GM19328 (cell line): Measurements from ENCODE around the gene SPAG17.

Source experiments
- ATAC-seq: cut with Tn5 transposase; IDR thresholded peaks from one replicate; pipeline ENCODE4 v1.9.1; 2021; ENCODE audit warnings: mild to moderate bottlenecking, moderate library complexity; ENCODE audit not compliant: unreplicated experiment

Gene SPAG17

DNA sequence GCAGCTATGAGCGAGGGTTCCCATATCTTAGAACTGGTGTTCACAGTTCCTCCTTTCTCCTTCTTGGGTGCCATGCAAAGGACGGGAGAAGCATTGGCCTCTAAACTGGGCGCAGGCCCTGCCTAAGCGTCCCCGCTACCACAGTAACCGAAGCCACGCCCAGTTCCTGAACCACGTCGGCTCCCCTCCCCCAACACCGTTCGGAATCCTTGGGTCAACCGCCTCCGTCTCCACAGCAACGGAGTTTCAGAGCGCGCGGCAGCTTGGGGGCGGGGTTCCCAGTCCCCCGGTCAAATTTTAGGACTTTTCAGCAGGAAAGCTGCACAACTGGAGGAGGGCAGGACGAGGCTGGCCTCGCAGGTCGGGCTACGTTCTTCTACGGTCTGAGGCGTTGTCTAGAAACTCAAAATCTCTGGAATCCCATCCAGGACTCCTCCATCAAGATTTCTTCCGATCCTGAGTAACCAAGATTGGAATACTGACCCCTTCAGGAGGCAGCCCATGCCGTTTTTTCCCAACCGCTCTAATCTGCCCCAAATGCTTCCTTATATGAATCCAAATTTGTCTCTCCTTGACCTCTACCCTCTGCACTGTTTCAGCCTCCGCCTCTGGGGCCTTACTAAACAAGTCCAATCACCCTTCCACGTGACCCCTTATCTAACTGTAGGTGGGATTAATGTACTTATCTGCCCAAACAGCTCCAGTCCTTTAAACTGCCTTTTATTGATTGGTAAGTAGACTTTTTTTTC is at the start of gene SPAG17:
Gene SPAG17 (minus strand): TSS at position 145 of the 749 bp plus-strand sequence. CDS start 71 bp downstream, at position 74.
- ATAC-seq = no peak

GRCh38 chr1:118225471-118225870 is 40.4 kb upstream of the SPAG17 start:
- no peak for ATAC-seq

GRCh38 chr1:118223426-118223825 is 38.4 kb upstream of the SPAG17 start:
- no peak for ATAC-seq

DNA sequence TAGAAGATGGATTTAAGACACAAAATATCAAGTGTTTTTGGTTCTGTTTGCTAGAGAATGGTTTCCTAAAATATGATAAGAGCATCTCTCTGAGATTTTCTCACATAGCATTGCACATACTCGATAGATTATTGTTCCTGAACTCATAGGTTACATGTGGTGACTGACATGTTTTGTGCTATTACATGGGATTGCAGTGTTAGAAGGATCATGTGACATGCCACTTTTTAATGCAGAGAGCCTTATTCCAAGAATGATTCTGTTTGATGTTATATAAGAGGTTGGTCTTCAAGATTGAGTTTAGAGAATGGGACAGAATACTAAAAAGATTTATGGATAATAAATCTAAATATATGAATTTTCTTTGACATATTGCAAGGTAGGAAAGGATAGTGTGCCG is 34.4 kb upstream of the SPAG17 start:
- ATAC-seq = no peak

- no peak for ATAC-seq
Observed at GRCh38 chr1:118217141-118217838, 32.3 kb upstream of the SPAG17 start.

GRCh38 chr1:118214866-118215265 is 29.8 kb upstream of the SPAG17 start:
- ATAC-seq = no peak

DNA sequence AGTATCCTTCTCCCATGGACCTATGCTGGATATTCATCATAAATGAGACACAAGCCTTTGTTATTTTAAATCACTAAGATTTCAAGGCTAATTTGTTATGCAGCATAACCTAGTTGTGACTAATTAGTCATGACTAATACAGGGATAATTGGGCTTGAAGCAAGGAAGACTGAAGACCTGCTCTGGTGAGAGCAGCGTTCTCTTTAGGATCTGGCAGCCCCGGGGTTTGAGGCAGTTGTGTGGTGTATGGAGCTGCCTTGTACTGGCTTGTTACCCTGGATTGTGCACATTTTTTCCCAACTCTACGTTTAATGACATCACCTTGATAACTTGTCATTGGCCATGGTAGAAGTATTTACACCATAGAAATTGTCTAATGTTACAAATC is 25.7 kb upstream of the SPAG17 start:
- ATAC-seq = no peak

GRCh38 chr1:118210051-118210722 is 25.2 kb upstream of the SPAG17 start:
- ATAC-seq = no peak

- ATAC-seq = no peak
Observed at GRCh38 chr1:118209648-118210047, 24.6 kb upstream of the SPAG17 start.

DNA sequence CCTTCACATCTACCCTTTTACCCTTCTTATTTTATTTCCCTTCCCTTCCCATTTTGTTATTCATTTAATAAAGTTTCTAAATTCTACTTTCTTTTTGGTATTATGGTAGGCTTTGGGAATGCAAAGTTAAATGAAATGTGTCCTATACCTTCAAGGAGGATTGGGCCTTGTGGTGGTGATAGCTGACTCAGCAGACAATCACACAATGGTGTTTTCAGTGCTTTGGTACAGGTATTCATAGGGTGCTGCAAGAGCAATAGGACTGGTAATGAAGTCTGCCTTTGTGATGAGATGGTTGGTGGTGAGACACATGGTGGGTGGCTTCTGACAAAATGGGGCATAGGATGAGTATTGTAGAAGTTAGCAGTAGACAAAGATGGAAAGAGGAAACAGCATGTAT is 21.9 kb upstream of the SPAG17 start:
- ATAC-seq = no peak

DNA sequence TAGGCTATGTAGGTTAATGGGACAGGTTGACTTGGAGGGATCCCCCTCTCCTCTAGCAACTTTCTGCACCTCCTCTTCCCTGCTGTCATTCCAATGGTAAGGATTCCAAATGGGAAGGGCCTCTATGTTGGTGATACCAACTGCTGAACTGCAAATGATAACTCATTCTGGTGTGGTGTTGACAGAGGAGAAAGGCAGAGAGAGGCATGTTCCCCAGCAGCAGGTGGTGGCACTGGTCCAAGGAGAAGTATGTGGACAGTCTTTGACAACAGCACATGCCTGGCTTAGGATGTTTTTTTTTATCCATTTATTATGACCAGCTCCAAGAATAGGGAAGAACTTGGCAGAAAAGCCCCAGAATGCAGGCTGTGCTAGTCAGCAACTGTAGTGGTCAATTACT is 19.6 kb upstream of the SPAG17 start:
- ATAC-seq = no peak

DNA sequence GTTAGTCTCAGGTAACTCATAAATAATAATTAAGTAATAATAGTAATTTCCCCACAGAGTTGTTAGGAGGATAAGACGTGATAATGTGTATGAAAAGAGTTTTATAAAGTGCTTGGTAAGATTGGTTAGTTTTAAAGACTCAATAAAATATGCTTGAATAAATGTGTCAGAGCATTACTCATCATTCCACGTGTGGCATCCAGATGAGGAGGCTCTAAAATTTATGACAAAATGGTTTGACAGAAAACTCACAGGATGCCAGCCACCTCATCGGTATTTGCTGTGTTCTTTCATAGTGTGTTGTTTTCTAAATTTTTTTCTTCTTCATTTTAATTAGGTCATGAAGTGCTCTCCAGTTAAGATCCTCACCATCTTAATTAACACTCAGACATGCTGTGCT is 19.1 kb upstream of the SPAG17 start:
- no peak for ATAC-seq

- no peak for ATAC-seq
Observed at GRCh38 chr1:118202076-118202608, 17.1 kb upstream of the SPAG17 start.

DNA sequence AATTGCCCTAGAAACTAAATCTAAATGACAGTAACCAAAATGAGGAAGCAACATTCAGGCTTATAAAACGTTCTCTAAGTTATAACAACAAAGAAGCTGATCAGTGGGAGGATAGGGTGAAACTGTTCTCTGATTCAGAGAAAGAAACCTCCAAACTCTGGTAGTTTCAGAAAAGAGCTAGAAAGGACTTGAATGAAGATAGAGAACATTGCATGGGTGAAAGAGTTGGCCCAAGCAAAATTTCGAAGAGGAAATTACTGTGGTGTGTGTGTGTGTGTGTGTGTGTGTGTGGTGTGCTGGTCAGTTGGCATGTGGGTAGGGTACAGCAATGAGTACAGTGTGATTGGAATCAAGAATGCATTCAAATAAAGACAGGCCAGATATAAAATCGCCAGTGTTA is 16.5 kb upstream of the SPAG17 start:
- ATAC-seq = no peak

GRCh38 chr1:118200836-118201235 is 15.8 kb upstream of the SPAG17 start:
- ATAC-seq = no peak

GRCh38 chr1:118190561-118190960 is 5.5 kb upstream of the SPAG17 start:
- ATAC-seq = no peak

- no peak for ATAC-seq
Observed at GRCh38 chr1:118189564-118189963, 4.5 kb upstream of the SPAG17 start.

DNA sequence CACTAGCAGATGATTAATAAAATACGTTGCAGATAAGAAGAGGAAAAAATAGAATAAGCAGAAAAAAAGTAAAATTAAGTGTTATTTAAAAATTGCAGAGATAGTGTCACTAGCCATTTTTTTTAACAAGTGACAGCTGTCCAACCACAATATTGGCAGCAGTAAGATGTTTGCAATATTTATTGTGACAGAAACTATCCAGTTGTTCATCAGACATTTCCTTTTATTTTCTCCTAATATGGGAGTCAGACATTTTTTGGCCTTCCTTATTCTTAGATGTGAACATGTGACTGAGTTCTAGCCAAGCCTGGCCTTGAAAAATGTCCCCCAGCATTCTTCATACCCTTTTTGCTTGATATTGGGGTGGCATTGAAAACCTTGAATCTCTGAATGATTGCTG is 3.4 kb upstream of the SPAG17 start:
- ATAC-seq = no peak

DNA sequence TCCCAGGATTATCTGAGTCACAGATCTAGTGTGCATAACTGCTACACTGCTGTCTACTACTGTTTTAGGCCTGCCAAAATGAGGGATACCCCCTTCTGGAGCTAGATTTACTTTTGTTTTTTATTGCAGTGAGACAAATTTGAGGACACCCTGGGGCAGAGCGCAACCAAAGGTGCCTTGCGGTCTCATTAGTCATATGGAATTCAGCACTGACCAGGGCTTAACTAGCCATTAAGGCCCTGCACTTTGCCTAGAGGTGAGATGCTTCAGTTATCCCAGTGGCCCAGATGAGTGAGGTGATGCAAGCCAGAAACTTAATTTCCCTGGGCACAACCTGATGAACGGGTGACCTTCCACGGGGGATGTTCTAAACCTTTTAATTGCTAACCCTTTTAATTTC is 998 bp upstream of the SPAG17 start:
- no peak for ATAC-seq

DNA sequence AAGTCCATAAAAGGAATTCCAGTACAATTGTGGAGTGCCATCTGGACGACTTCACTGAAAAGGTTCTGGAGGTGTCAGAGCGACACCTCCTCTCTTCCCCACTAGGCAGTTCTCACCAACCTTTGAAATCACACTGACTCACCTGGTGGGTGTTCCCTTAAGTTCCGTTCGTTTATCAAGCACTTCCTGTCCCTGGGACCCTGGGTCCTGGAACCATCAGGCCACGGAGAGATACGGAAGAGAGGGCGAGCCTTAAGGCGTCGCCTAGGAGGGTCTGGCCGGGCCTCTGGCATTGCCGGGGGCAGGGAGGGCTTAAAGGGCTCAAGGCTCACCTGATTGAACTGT is 317 bp downstream of the SPAG17 start:
- no peak for ATAC-seq

- ATAC-seq = no peak
Observed at GRCh38 chr1:118183586-118183985, 1.4 kb downstream of the SPAG17 start.

DNA sequence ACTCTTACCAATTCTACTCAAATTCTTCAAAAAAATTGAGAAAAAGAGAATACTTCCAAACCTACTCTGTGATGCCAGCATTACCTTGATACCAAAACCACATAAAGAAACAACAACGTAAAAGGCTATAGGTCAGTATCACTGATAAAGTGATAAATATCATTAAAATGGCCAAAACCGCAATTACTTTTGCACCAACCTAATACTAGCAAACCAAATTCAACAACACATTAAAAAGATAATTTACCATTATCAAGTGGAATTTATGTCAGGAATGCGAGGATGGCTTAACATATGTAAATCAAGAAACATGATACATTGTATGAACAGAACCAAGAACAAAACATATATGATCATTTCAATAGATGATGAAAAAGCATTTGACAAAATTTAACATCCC is 7.0 kb downstream of the SPAG17 start:
- ATAC-seq = no peak
